Measurements from ENCODE around the gene FAM199X. TPM values are rescaled to one million over a fixed set of nuclear protein-coding genes. Genes with fewer than 3 reads are reported as not detected.

The FAM199X gene
- total RNA-seq, 4 donors from 2014 or later = 23.6 to 33.8 (median 26.3) TPM

GRCh38 chrX:104183685-104184084 lies 17.4 kb downstream of the FAM199X start:
- 87 to 100% methylated on average over 3 to 4 of the region's 4 CpGs for WGBS, 2 donors (ENCODE audit: low coverage in 1 of 2)

DNA sequence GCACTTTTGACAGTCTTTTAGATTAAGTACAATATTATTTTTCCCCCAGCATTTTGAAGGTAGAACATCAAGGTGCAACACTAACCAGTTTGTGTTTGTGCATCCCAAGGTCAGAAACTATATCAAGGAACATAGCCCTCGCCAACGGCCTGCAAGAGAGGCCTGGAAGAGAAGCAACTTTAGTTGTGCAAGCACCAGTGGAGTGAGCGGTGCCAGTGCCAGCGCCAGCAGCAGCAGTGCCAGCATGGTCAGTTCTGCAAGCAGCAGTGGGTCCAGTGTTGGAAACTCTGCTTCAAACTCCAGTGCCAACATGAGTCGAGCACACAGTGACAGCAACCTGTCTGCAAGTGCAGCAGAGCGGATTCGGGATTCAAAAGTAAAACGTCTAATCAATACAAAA lies 21.7 kb downstream of the FAM199X start:
- TF ChIP-seq EP300 (IDR thresholded peaks at IDR 0.05) (no peak), POLR2A (IDR thresholded peaks at IDR 0.05) (no peak), POLR2AphosphoS5 (IDR thresholded peaks at IDR 0.05) (no peak), CTCF (IDR thresholded peaks at IDR 0.05) (no peak)
- WGBS, 2 donors (ENCODE audit: low coverage in 1 of 2) = 90% methylated on average over 6 of the region's 8 CpGs; no CpG with 5 or more reads in 1 of the 2 donors
- no peak overlapping the region for H3K27ac ChIP-seq
- no peaks in the 10 kb centered on the region for H3K27me3 ChIP-seq
- H3K36me3 ChIP-seq = peaks cover 0 to 65% of the 10 kb centered on the region in 2 donors
- H3K4me3 ChIP-seq = no peak overlapping the region
- H3K4me1 ChIP-seq = no peaks in the 10 kb centered on the region
- ATAC-seq = no peak
- no peaks in the 10 kb centered on the region for H3K9me3 ChIP-seq

More at GRCh38 chrX:104183685-104184084, 17.4 kb downstream of the FAM199X start:
- no peak overlapping the region for H3K27ac ChIP-seq
- TF ChIP-seq CTCF (IDR thresholded peaks at IDR 0.05) (no peak), POLR2AphosphoS5 (IDR thresholded peaks at IDR 0.05) (no peak), EP300 (IDR thresholded peaks at IDR 0.05) (no peak), POLR2A (IDR thresholded peaks at IDR 0.05) (no peak)
- peaks cover 0 to 39% of the 10 kb centered on the region in 2 donors for H3K36me3 ChIP-seq
- ATAC-seq = no peak
- no peaks in the 10 kb centered on the region for H3K4me1 ChIP-seq
- no peak overlapping the region for H3K4me3 ChIP-seq
- no peaks in the 10 kb centered on the region for H3K27me3 ChIP-seq
- H3K9me3 ChIP-seq = no peaks in the 10 kb centered on the region

- ATAC-seq = no peak
- Histone ChIP-seq H3K36me3 (peaks cover 0 to 65% of the 10 kb centered on the region in 2 donors), H3K27ac (no peak overlapping the region), H3K4me3 (no peak overlapping the region), H3K9me3 (no peaks in the 10 kb centered on the region), H3K4me1 (no peaks in the 10 kb centered on the region), H3K27me3 (no peaks in the 10 kb centered on the region)
- 59 to 74% methylated on average over 3 to 5 of the region's 5 CpGs for WGBS, 2 donors (ENCODE audit: low coverage in 1 of 2)
- TF ChIP-seq POLR2AphosphoS5 (IDR thresholded peaks at IDR 0.05) (no peak), CTCF (IDR thresholded peaks at IDR 0.05) (no peak), POLR2A (IDR thresholded peaks at IDR 0.05) (no peak), EP300 (IDR thresholded peaks at IDR 0.05) (no peak)
Measured at GRCh38 chrX:104189837-104190236, 23.6 kb downstream of the FAM199X start.

DNA sequence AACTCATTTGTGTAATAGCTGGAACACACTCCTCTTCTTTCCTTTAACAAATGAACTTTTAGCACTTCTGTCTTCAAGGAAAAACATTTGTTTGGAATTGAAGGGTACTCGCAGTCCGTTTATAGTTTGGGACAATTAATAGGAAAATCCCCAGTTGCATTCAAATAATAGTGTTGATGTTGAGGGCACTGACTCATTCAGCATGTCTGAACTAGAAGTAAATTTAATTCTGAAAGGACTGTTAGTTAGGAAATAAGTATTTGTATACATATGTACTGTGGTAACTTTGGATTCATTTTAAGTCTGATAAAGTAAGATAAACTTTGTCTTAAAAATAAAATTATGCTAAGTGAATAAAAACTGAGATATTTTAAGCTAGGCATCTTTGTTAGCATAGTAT lies 27.2 kb downstream of the FAM199X start:
- TF ChIP-seq CTCF (IDR thresholded peaks at IDR 0.05) = no peak
- TF ChIP-seq POLR2AphosphoS5 (IDR thresholded peaks at IDR 0.05) = no peak
- no peak for TF ChIP-seq EP300 (IDR thresholded peaks at IDR 0.05)
- no peak for TF ChIP-seq POLR2A (IDR thresholded peaks at IDR 0.05)
- Histone ChIP-seq H3K4me3 (no peak overlapping the region), H3K27ac (no peak overlapping the region), H3K27me3 (no peaks in the 10 kb centered on the region), H3K4me1 (no peaks in the 10 kb centered on the region), H3K9me3 (no peaks in the 10 kb centered on the region), H3K36me3 (peaks cover 0 to 38% of the 10 kb centered on the region in 2 donors)
- WGBS, 2 donors (ENCODE audit: low coverage in 1 of 2) = 57% methylated on average over 1 to 2 of the region's 2 CpGs
- no peak for ATAC-seq

DNA sequence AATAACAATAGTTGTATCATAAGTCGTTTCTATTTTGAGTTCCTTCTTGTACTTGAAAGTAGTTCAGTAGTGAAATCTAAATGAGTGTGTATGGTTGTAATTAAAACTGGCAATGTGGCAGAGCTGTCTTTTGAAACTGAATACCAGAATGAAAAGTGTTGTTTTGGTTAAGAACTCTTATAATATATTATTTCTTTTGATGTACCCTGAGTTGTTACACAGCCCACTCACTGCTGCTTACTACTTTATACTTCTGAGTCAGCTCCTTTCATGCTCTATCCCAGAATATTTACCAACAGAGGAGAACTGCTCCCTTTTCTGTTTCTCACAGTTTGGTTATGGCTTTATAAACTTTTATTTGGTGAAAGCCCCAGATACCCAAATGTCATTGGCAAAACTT lies 28.8 kb downstream of the FAM199X start:
- TF ChIP-seq POLR2AphosphoS5 (IDR thresholded peaks at IDR 0.05) = no peak
- TF ChIP-seq POLR2A (IDR thresholded peaks at IDR 0.05) = no peak
- TF ChIP-seq EP300 (IDR thresholded peaks at IDR 0.05) = no peak
- TF ChIP-seq CTCF (IDR thresholded peaks at IDR 0.05) = no peak
- Histone ChIP-seq H3K27ac (no peak overlapping the region), H3K4me3 (no peak overlapping the region), H3K36me3 (peaks cover 0 to 24% of the 10 kb centered on the region in 2 donors), H3K27me3 (no peaks in the 10 kb centered on the region), H3K4me1 (no peaks in the 10 kb centered on the region), H3K9me3 (no peaks in the 10 kb centered on the region)
- WGBS, 2 donors (ENCODE audit: low coverage in 1 of 2) = 17 to 22% methylated on average over 1 of the region's 1 CpG
- ATAC-seq = no peak

All from gastroesophageal sphincter (tissue), 4 donors.